SU-DHL-6 (cell line): ENCODE data around the gene FMN1.

ENCODE experiments used
- EZH2phosphoT487 ChIP-seq: fragments of 200-600 bp; sonication (generic), shearing (Covaris generic); conservative IDR thresholded peaks from 2 replicates; pipeline ENCODE4 v1.6.1; 2018; ENCODE audit warnings: mild to moderate bottlenecking, antibody characterized with exemption, low read length, moderate library complexity, mixed read lengths
- TF ChIP-seq, protein P1 (sequence below): fragments of 200-600 bp; sonication (generic); IDR thresholded peaks from one replicate; pipeline ENCODE4 v1.5.1; 2017; ENCODE audit warnings: antibody characterized with exemption, mild to moderate bottlenecking, low read length, moderate library complexity; ENCODE audit not compliant: insufficient read depth, poor library complexity, severe bottlenecking

DNA sequence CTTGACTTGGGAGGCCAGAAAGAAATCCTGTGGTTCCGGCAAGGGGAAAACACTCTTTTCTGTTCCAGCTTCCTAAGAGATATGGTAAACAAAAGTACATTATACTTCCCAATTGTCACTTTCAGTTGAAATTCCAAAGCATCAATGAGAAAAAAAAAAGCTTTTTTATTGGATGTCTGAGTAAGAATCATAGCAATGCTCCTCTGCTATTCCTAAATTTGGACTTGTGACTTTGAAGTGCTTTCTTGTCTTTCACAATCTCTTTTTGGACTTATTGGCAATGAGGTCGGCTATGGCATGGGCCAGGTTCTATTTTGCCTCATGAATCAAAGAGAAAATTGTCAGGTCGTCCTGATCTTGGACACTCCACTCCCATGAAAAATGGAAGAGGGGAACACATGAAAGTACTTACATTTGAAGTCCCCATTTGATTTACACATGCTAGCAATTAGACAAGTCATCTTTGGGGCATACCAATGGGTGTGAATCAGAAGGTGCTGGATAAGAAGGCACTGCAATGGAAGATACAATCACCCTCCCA, 306.2 kb downstream of the FMN1 start:
- TF ChIP-seq EZH2phosphoT487: no peak
- TF ChIP-seq, protein P1, sequence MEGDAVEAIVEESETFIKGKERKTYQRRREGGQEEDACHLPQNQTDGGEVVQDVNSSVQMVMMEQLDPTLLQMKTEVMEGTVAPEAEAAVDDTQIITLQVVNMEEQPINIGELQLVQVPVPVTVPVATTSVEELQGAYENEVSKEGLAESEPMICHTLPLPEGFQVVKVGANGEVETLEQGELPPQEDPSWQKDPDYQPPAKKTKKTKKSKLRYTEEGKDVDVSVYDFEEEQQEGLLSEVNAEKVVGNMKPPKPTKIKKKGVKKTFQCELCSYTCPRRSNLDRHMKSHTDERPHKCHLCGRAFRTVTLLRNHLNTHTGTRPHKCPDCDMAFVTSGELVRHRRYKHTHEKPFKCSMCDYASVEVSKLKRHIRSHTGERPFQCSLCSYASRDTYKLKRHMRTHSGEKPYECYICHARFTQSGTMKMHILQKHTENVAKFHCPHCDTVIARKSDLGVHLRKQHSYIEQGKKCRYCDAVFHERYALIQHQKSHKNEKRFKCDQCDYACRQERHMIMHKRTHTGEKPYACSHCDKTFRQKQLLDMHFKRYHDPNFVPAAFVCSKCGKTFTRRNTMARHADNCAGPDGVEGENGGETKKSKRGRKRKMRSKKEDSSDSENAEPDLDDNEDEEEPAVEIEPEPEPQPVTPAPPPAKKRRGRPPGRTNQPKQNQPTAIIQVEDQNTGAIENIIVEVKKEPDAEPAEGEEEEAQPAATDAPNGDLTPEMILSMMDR: no peak
